H9 (cell line): Measurements from ENCODE around the gene CCL21. TPM values are rescaled to one million over a fixed set of nuclear protein-coding genes. Genes with fewer than 3 reads are reported as not detected.

ENCODE experiments used
- DNase-seq: peaks from one replicate; pipeline ENCODE4 v3.0.0-alpha.2; 2017
- H2AFZ ChIP-seq: one replicate; pipeline ENCODE4 v1.6.1; 2013; ENCODE audit warnings: mild to moderate bottlenecking, low read length, control low read depth, moderate library complexity
- H2AK5ac ChIP-seq: 2 replicates; pipeline ENCODE4 v1.6.1; 2013; ENCODE audit warnings: low read length, control low read depth, mixed read lengths; ENCODE audit not compliant: insufficient read length
- H2BK120ac ChIP-seq: one replicate; pipeline ENCODE4 v1.6.1; 2013; ENCODE audit warnings: low read depth, mild to moderate bottlenecking, low read length, control low read depth, inconsistent platforms; ENCODE audit not compliant: poor library complexity, severe bottlenecking
- H2BK12ac ChIP-seq: 2 replicates; pipeline ENCODE4 v1.6.1; 2013; ENCODE audit warnings: low read length, control low read depth, mixed read lengths, low read depth; ENCODE audit not compliant: insufficient read length
- H2BK15ac ChIP-seq: 2 replicates; pipeline ENCODE4 v1.6.1; 2013; ENCODE audit warnings: low read depth, low read length, control low read depth
- H2BK20ac ChIP-seq: one replicate; pipeline ENCODE4 v1.6.1; 2013; ENCODE audit warnings: low read depth, mild to moderate bottlenecking, low read length, control low read depth, inconsistent platforms; ENCODE audit not compliant: poor library complexity, severe bottlenecking
- H2BK5ac ChIP-seq: 2 replicates; pipeline ENCODE4 v1.6.1; 2013; ENCODE audit warnings: low read length, control low read depth, mixed read lengths; ENCODE audit not compliant: insufficient read length
- H3K14ac ChIP-seq: 2 replicates; pipeline ENCODE4 v1.6.1; 2013; ENCODE audit warnings: low read length, control low read depth; ENCODE audit not compliant: insufficient read depth
- H3K18ac ChIP-seq: 2 replicates; pipeline ENCODE4 v1.6.1; 2013; ENCODE audit warnings: low read depth, mild to moderate bottlenecking, mixed read lengths, low read length, control low read depth; ENCODE audit not compliant: insufficient read length
- H3K23ac ChIP-seq: 2 replicates; pipeline ENCODE4 v1.6.1; 2013; ENCODE audit warnings: low read length, control low read depth, mixed read lengths, low read depth; ENCODE audit not compliant: insufficient read length
- H3K23me2 ChIP-seq: 2 replicates; pipeline ENCODE4 v1.6.1; 2013; ENCODE audit warnings: low read depth, mild to moderate bottlenecking, mixed read lengths, low read length, control low read depth; ENCODE audit not compliant: insufficient read length, poor library complexity, severe bottlenecking
- H3K27ac ChIP-seq: 2 replicates; pipeline ENCODE4 v1.5.1; 2013; ENCODE audit warnings: low read length, control low read depth, mixed read lengths, low read depth; ENCODE audit not compliant: insufficient read length
- H3K27me3 ChIP-seq: 2 replicates; pipeline ENCODE4 v1.6.1; 2013; ENCODE audit warnings: low read length, control low read depth, inconsistent platforms; ENCODE audit not compliant: insufficient read depth
- H3K4ac ChIP-seq: 2 replicates; pipeline ENCODE4 v1.6.1; 2013; ENCODE audit warnings: low read depth, mild to moderate bottlenecking, control low read depth, inconsistent platforms, low read length, moderate library complexity
- H3K4me1 ChIP-seq: 2 replicates; pipeline ENCODE4 v1.6.1; 2013; ENCODE audit warnings: low read length, control low read depth, inconsistent platforms; ENCODE audit not compliant: insufficient read depth
- H3K4me2 ChIP-seq: 2 replicates; pipeline ENCODE4 v1.6.1; 2013; ENCODE audit warnings: low read length, control low read depth, mixed read lengths; ENCODE audit not compliant: insufficient read length, insufficient read depth
- H3K56ac ChIP-seq: 2 replicates; pipeline ENCODE4 v1.6.1; 2013; ENCODE audit warnings: low read depth, mild to moderate bottlenecking, mixed read lengths, low read length, control low read depth; ENCODE audit not compliant: insufficient read length
- H3K79me1 ChIP-seq: 2 replicates; pipeline ENCODE4 v1.6.1; 2013; ENCODE audit warnings: low read depth, mild to moderate bottlenecking, moderate library complexity, low read length, control low read depth, inconsistent platforms; ENCODE audit not compliant: insufficient read depth, poor library complexity, severe bottlenecking
- H3K79me2 ChIP-seq: 2 replicates; pipeline ENCODE4 v1.6.1; 2013; ENCODE audit warnings: low read length, control low read depth, inconsistent platforms; ENCODE audit not compliant: insufficient read depth
- H3K9ac ChIP-seq: 2 replicates; pipeline ENCODE4 v1.6.1; 2013; ENCODE audit warnings: low read length, control low read depth, mixed read lengths; ENCODE audit not compliant: insufficient read length; ENCODE audit errors: extremely low read depth
- H3K9me3 ChIP-seq: one replicate; pipeline ENCODE4 v1.6.1; 2013; ENCODE audit warnings: low read depth, low read length, inconsistent platforms; ENCODE audit not compliant: control insufficient read depth
- H3T11ph ChIP-seq: one replicate; pipeline ENCODE4 v1.6.1; 2013; ENCODE audit warnings: mild to moderate bottlenecking, low read length, control low read depth, inconsistent platforms
- H4K20me1 ChIP-seq: one replicate; pipeline ENCODE4 v1.6.1; 2013; ENCODE audit not compliant: control insufficient read depth, insufficient read length, insufficient read depth
- H4K5ac ChIP-seq: 2 replicates; pipeline ENCODE4 v1.6.1; 2013; ENCODE audit warnings: low read depth, mild to moderate bottlenecking, mixed read lengths, low read length, control low read depth; ENCODE audit not compliant: insufficient read length
- H4K8ac ChIP-seq: replicated peaks from 2 replicates; pipeline ENCODE4 v1.6.1; 2013; ENCODE audit warnings: low read length, control low read depth, mixed read lengths, low read depth; ENCODE audit not compliant: insufficient read length
- H4K91ac ChIP-seq: 2 replicates; pipeline ENCODE4 v1.6.1; 2013; ENCODE audit warnings: low read depth, mild to moderate bottlenecking, moderate library complexity, mixed read lengths, low read length, control low read depth; ENCODE audit not compliant: insufficient read length
- H3K27ac Mint-ChIP-seq, 3 experiments: 2 replicates in 2 of 3; 3 replicates in 1 of 3; pipeline ENCODE4 v1.8.0; 2020 to 2021; ENCODE audit warnings: mixed read lengths in 3 of 3, mild to moderate bottlenecking in 1 of 3, moderate library complexity in 1 of 3
- H3K27me3 Mint-ChIP-seq: 2 replicates; pipeline ENCODE4 v1.8.0; 2021; ENCODE audit warnings: low read depth, mild to moderate bottlenecking, moderate library complexity, mixed read lengths
- H3K36me3 Mint-ChIP-seq, 3 experiments: 2 replicates in 2 of 3; 3 replicates in 1 of 3; pipeline ENCODE4 v1.8.0; 2020 to 2021; ENCODE audit warnings: low read depth in 3 of 3, mixed read lengths in 3 of 3; ENCODE audit not compliant: insufficient read depth in 1 of 3
- H3K4me1 Mint-ChIP-seq, 2 experiments: 2 replicates each; pipeline ENCODE4 v1.8.0; 2020; ENCODE audit warnings: mixed read lengths in 2 of 2
- H3K4me3 Mint-ChIP-seq, 2 experiments: 2 replicates in 1 of 2; 3 replicates in 1 of 2; pipeline ENCODE4 v1.8.0; 2020 to 2021; ENCODE audit warnings: mild to moderate bottlenecking in 2 of 2, mixed read lengths in 2 of 2, moderate library complexity in 1 of 2
- H3K9me3 Mint-ChIP-seq, 2 experiments: 2 replicates in 1 of 2; 3 replicates in 1 of 2; pipeline ENCODE4 v1.8.0; 2020; ENCODE audit warnings: mild to moderate bottlenecking in 2 of 2, mixed read lengths in 2 of 2, moderate library complexity in 1 of 2
- WGBS: extraction: QIAGEN DNeasy Blood & Tissue Kit; methylation state at CpG from one replicate; pipeline ENCODE4 v1.1.7; 2013; ENCODE audit warnings: missing lambda C conversion rate, low lambda C conversion rate, mixed read lengths; ENCODE audit not compliant: insufficient read length; ENCODE audit errors: extremely low coverage; 5-methylcytosine and 5-hydroxymethylcytosine counted together
- total RNA-seq: library from RNA; stranded (reverse); gene quantifications from 2 replicates; pipeline ENCODE4 v1.2.1, GENCODE V29; 2021
- TF ChIP-seq, protein P1 (sequence below): fragments of 200-600 bp; sonication (generic); conservative IDR thresholded peaks from 3 replicates; pipeline ENCODE4 v1.8.0; 2021; ENCODE audit warnings: antibody characterized with exemption, mild to moderate bottlenecking

The CCL21 gene
- total RNA-seq, 1 experiment from 2014 or later = not detected

DNA sequence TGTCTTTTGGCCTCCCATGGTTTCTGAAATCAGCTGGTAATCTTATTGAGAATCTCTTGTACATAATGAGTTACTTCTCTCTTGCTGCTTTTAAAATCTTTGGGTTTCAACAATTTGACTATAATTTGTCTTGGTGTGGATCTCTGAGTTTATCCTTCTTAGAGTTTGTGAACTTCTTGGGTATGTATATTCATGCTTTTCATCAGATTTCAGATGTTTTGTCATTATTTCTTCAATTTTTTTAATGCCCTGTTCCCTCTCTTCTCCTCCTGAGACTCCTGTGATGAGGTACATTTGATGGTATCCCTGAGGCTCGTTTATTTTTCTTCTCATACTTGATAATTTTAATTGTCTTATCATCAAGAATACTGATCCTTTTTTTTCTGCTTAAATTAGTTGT, 2.2 kb upstream of the CCL21 start:
- no peak overlapping the region for H3K27ac Mint-ChIP-seq
- no peak overlapping the region for H3K23ac ChIP-seq
- no peaks in the 10 kb centered on the region for H3K4me1 Mint-ChIP-seq
- H3K4me3 Mint-ChIP-seq = no peak overlapping the region
- DNase-seq = no peak
- no peak overlapping the region for H3K27ac ChIP-seq
- no peak overlapping the region for H3K4ac ChIP-seq
- H2AFZ ChIP-seq = no peak overlapping the region
- H3K27me3 Mint-ChIP-seq = peaks cover 18% of the 10 kb centered on the region
- no peak overlapping the region for H3K14ac ChIP-seq
- H3K56ac ChIP-seq = no peak overlapping the region
- H4K8ac ChIP-seq = no peak overlapping the region
- H3K4me2 ChIP-seq = no peak overlapping the region
- no peak overlapping the region for H4K91ac ChIP-seq
- H3K4me1 ChIP-seq = no peaks in the 10 kb centered on the region
- H4K5ac ChIP-seq = no peak overlapping the region
- H3K18ac ChIP-seq = no peak overlapping the region
- H3K27me3 ChIP-seq = no peaks in the 10 kb centered on the region
- no CpG with 5 or more reads among the region's 1 CpG for WGBS
- H3K79me2 ChIP-seq = no peaks in the 10 kb centered on the region
- no peak overlapping the region for H2BK20ac ChIP-seq
- no peaks in the 10 kb centered on the region for H3K9me3 Mint-ChIP-seq
- no peak overlapping the region for H2BK120ac ChIP-seq
- no peaks in the 10 kb centered on the region; a peak in 1 of 7 replicates for H3K36me3 Mint-ChIP-seq
- no peak overlapping the region for H2AK5ac ChIP-seq
- no peak overlapping the region for H2BK5ac ChIP-seq
- no peaks in the 10 kb centered on the region for H4K20me1 ChIP-seq
- no peak overlapping the region for H2BK12ac ChIP-seq
- H2BK15ac ChIP-seq = no peak overlapping the region
- no peak overlapping the region for H3K9ac ChIP-seq
- TF ChIP-seq, protein P1, sequence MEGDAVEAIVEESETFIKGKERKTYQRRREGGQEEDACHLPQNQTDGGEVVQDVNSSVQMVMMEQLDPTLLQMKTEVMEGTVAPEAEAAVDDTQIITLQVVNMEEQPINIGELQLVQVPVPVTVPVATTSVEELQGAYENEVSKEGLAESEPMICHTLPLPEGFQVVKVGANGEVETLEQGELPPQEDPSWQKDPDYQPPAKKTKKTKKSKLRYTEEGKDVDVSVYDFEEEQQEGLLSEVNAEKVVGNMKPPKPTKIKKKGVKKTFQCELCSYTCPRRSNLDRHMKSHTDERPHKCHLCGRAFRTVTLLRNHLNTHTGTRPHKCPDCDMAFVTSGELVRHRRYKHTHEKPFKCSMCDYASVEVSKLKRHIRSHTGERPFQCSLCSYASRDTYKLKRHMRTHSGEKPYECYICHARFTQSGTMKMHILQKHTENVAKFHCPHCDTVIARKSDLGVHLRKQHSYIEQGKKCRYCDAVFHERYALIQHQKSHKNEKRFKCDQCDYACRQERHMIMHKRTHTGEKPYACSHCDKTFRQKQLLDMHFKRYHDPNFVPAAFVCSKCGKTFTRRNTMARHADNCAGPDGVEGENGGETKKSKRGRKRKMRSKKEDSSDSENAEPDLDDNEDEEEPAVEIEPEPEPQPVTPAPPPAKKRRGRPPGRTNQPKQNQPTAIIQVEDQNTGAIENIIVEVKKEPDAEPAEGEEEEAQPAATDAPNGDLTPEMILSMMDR = no peak
- no peaks in the 10 kb centered on the region for H3K79me1 ChIP-seq
- no peak overlapping the region for H3T11ph ChIP-seq
- no peaks in the 10 kb centered on the region for H3K23me2 ChIP-seq
- H3K9me3 ChIP-seq = no peaks in the 10 kb centered on the region
